Heart left ventricle (tissue), 16 donors: ENCODE results near the gene CC2D1B. TPM values are rescaled to one million over a fixed set of nuclear protein-coding genes. Genes with fewer than 3 reads are reported as not detected.

Source experiments
- ATAC-seq, 4 donors: fragments of 200-7000 bp; cut with Tn5 transposase; one replicate each; pipeline ENCODE4 v1.9.1; 2020 to 2022; ENCODE audit warnings: moderate library complexity in 4 of 4, mild to moderate bottlenecking in 3 of 4, moderate number of reproducible peaks in 1 of 4
- DNase-seq, 5 donors: peaks; one replicate each; pipeline ENCODE4 v3.0.0-alpha.2; 2020
- H3K27ac ChIP-seq, 12 donors: fragments of 200-600 bp; sonication (generic) in 4 of 12; one replicate each; pipeline versions ENCODE4 v1.5.0 to v1.8.0; 2016 to 2022; ENCODE audit warnings: mild to moderate bottlenecking in 2 of 12
- H3K27me3 ChIP-seq, 9 donors: fragments of 200-600 bp; sonication (generic) in 2 of 9; one replicate each; pipeline versions ENCODE4 v1.5.1 to v1.8.0; 2016 to 2022; ENCODE audit warnings: mild to moderate bottlenecking in 3 of 9
- H3K36me3 ChIP-seq, 9 donors: fragments of 200-600 bp; sonication (generic) in 2 of 9; one replicate each; pipeline versions ENCODE4 v1.5.0 to v1.8.0; 2018 to 2022; ENCODE audit warnings: mild to moderate bottlenecking in 2 of 9
- H3K4me1 ChIP-seq, 12 donors: fragments of 200-600 bp; sonication (generic) in 4 of 12; one replicate each; pipeline versions ENCODE4 v1.5.0 to v1.8.0; 2016 to 2022; ENCODE audit warnings: mild to moderate bottlenecking in 3 of 12
- H3K4me3 ChIP-seq, 12 donors: fragments of 200-600 bp; sonication (generic) in 4 of 12; one replicate each; pipeline versions ENCODE4 v1.5.0 to v1.8.0; 2017 to 2022; ENCODE audit warnings: mild to moderate bottlenecking in 9 of 12, moderate library complexity in 4 of 12
- H3K9me3 ChIP-seq, 12 donors: fragments of 200-600 bp; sonication (generic) in 4 of 12; one replicate each; pipeline versions ENCODE4 v1.5.0 to v1.8.0; 2016 to 2022; ENCODE audit warnings: mild to moderate bottlenecking in 1 of 12
- POLR2A ChIP-seq, 2 donors: fragments of 450-650 bp; IDR thresholded peaks; one replicate each; pipeline ENCODE4 v1.6.1; 2017; ENCODE audit warnings: antibody characterized with exemption in 2 of 2, mild to moderate bottlenecking in 2 of 2, moderate library complexity in 2 of 2
- WGBS, 4 donors: extraction: QIAGEN DNeasy Blood & Tissue Kit in 2 of 4; methylation state at CpG; one replicate each; pipeline versions ENCODE4 v1.1.5 to v1.1.7; 2013 to 2018; 5-methylcytosine and 5-hydroxymethylcytosine counted together
- intact Hi-C, 10 donors: fragments of 100-400 bp; cut with DNase I; formaldehyde crosslinking; loops; one replicate each; pipeline versions ENCODE4 v1.11.1 to v1.14.2; 2022
- polyA plus RNA-seq, 2 donors: library from polyadenylated mRNA; stranded (reverse); fragments of 200-250 nt; gene quantifications; one replicate each; pipeline ENCODE4 v1.2.3, GENCODE V29; 2013
- total RNA-seq, 9 donors: library from RNA; depleted of rRNA in 2 of 9; stranded (reverse); fragments of >200 nt in 2 of 9; fragmentation: NEBNext Ultra II Directional in 3 of 9; extraction: Animal tissue kit (Norgen Biotek cat#: 25700) in 3 of 9; gene quantifications; one replicate each; pipeline versions ENCODE4 v1.1.0 to v1.2.4, GENCODE V29; 2016 to 2023
- TF ChIP-seq, protein P1 (sequence below), 12 donors: fragments of 200-600 bp; sonication (generic) in 4 of 12; IDR thresholded peaks; one replicate each; pipeline versions ENCODE4 v1.5.0 to v1.8.0; 2018 to 2022; ENCODE audit warnings: antibody characterized with exemption in 12 of 12, mild to moderate bottlenecking in 5 of 12
- donor health status: ischemic (EF 13 %, LVEDD 7.1; RV severe dilation, severe dysfunction).
- donor health status: healthy with polysubstance abuse.
- donor health status: DM: no; HTN: yes; CAD: no.
- donor health status: DM: no; HTN: no; CAD: no.
- donor health status: ischemic (EF 25% LVEDD 6.9; RV normal size, moderate dysfunction).
- donor health status: ischemic (EF 25% LVEDD 5.7; RV mildly dilated, moderate dysfunction).
- donor health status: healthy.
- donor health status: DM: yes; HTN: yes; CAD: no.
- donor health status: ischemic (EF 35%, LVEDD 5.7; RV mildly dilated, moderate dysfunction).
- donor health status: nonischemic (EF 11% LVEDD 7.7; RV severe dilation, severe dysfunction).
- donor health status: DM: yes; HTN: yes; CAD: no.
- donor health status: PGD.
- donor health status: ischemic (EF 29% LVEDD 5.4; RV normal size, mild dysfunction).
- donor health status: nonischemic (EF 23%, LVEDD 6.1; RV moderate dilation, normal function).

The CC2D1B gene
- total and polyA plus RNA-seq, 11 donors, result 12.3 to 25.9 (median 16.7) TPM

DNA sequence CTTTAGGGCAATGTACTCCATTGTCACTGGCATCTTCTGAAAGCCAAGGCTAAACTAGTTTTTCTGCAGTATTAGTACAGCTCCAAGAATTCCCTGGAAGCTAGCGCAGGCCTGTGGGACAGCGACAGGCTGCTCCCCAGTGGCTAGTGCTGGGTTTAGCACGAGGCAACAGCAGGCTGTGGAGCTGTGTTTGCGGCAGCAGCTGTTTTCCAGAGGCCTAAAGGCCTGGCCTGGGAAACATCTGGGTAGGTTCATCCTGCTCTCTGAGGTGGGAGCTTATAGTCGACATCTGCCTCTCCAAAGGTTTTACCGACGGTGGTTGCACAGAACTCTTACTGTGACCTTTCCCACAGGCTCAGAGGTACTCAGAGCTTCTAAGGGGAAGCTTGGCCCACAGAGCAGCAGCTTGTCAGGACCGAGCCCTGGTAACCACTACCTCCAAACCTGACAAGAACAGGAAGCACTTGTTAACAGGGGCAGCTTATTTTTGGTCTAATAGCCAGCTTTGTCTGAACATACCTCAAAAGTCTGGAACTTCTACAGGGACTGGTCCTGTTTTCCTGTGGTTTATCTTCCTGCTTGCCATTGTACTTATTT, 17.2 kb downstream of the CC2D1B start:
- 41 to 54% (median 50%) methylated on average over 8 of the region's 8 CpGs for WGBS, 4 donors
- Histone ChIP-seq H3K27me3 (no peaks in the 10 kb centered on the region), H3K4me1 (peaks cover 0 to 5% (median 0%) of the 10 kb centered on the region in 12 donors), H3K27ac (no peak overlapping the region), H3K36me3 (peaks cover 0 to 72% (median 34%) of the 10 kb centered on the region in 9 donors), H3K9me3 (no peaks in the 10 kb centered on the region), H3K4me3 (no peak overlapping the region)
- intact Hi-C loops, result loop anchor here in 1 of 10 donors (5.0 kb wide), 1 partner anchor 222 kb away; no protein-coding TSS in a partner anchor
- DNase-seq, result peak in 1 of 5 donors; percentile 47
- ATAC-seq, result peak; percentile 54 to 75 (median 72)
- TF ChIP-seq, protein P1, sequence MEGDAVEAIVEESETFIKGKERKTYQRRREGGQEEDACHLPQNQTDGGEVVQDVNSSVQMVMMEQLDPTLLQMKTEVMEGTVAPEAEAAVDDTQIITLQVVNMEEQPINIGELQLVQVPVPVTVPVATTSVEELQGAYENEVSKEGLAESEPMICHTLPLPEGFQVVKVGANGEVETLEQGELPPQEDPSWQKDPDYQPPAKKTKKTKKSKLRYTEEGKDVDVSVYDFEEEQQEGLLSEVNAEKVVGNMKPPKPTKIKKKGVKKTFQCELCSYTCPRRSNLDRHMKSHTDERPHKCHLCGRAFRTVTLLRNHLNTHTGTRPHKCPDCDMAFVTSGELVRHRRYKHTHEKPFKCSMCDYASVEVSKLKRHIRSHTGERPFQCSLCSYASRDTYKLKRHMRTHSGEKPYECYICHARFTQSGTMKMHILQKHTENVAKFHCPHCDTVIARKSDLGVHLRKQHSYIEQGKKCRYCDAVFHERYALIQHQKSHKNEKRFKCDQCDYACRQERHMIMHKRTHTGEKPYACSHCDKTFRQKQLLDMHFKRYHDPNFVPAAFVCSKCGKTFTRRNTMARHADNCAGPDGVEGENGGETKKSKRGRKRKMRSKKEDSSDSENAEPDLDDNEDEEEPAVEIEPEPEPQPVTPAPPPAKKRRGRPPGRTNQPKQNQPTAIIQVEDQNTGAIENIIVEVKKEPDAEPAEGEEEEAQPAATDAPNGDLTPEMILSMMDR (IDR thresholded peaks at IDR 0.05), result peak in 8 of 12 donors; percentile 5 to 39 (median 21)
- no peak for TF ChIP-seq POLR2A (IDR thresholded peaks at IDR 0.05)

DNA sequence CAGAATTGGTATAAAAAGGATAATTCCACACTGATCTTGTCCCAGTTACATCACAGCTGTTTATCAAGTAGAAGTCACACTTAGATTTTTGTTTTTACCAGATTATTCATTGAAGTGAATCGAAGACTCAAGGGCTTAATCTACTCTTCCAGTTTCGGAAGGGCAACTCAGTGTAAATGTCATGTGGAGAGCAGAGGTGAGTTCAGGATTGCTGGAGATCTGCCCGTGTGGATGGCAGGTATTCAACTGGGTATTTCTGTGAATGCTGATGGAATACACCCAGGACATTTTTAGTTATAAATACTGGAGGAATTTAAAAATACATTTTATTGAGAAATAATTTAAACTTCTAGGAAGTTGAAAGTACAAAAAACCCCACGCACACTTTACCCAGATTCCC, 19.4 kb downstream of the CC2D1B start:
- no peaks in the 10 kb centered on the region for H3K27me3 ChIP-seq
- H3K9me3 ChIP-seq, result no peaks in the 10 kb centered on the region
- DNase-seq (no peak), ATAC-seq (no peak)
- peaks cover 0 to 53% (median 12%) of the 10 kb centered on the region in 9 donors for H3K36me3 ChIP-seq
- intact Hi-C loops, result loop anchor here in 1 of 10 donors (5.0 kb wide), 1 partner anchor 219 kb away; no protein-coding TSS in a partner anchor
- H3K27ac ChIP-seq, result no peak overlapping the region
- no peak overlapping the region for H3K4me3 ChIP-seq
- 66 to 85% (median 75%) methylated on average over 4 of the region's 4 CpGs for WGBS, 4 donors
- TF ChIP-seq POLR2A (IDR thresholded peaks at IDR 0.05), result no peak
- TF ChIP-seq, protein P1 (IDR thresholded peaks at IDR 0.05), result no peak
- peaks cover 0 to 5% (median 0%) of the 10 kb centered on the region in 12 donors for H3K4me1 ChIP-seq

DNA sequence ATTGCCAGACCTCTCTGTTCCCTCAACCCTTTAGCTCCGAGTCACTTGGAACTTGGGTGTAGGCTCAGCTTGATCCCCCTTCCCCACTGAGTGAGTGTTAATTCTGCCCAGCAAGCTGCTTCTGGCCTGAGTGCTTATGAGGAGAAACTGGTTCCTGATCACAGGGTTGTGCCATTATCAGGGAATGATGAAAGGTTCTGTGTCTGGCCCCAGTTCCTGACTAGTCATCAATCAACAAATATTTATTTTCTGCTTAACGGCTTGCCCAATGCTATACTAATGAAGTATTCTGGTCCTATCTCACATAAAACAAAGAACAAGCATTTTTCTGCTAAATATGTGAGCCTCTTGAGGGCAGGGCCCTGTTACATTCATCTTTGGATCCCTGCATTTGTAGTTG, 20.8 kb downstream of the CC2D1B start:
- Histone ChIP-seq H3K4me3 (no peak overlapping the region), H3K9me3 (no peaks in the 10 kb centered on the region), H3K36me3 (peaks cover 0 to 51% (median 6%) of the 10 kb centered on the region in 9 donors), H3K27me3 (no peaks in the 10 kb centered on the region), H3K4me1 (peaks cover 0 to 5% (median 0%) of the 10 kb centered on the region in 12 donors), H3K27ac (no peak overlapping the region)
- DNase-seq (no peak), ATAC-seq (no peak)
- 85 to 96% (median 88%) methylated on average over 2 of the region's 2 CpGs for WGBS, 4 donors
- no peak for TF ChIP-seq POLR2A (IDR thresholded peaks at IDR 0.05)
- TF ChIP-seq, protein P1 (IDR thresholded peaks at IDR 0.05), result no peak
- intact Hi-C loops, result loop anchor here in 1 of 10 donors (5.0 kb wide), 1 partner anchor 218 kb away; no protein-coding TSS in a partner anchor

DNA sequence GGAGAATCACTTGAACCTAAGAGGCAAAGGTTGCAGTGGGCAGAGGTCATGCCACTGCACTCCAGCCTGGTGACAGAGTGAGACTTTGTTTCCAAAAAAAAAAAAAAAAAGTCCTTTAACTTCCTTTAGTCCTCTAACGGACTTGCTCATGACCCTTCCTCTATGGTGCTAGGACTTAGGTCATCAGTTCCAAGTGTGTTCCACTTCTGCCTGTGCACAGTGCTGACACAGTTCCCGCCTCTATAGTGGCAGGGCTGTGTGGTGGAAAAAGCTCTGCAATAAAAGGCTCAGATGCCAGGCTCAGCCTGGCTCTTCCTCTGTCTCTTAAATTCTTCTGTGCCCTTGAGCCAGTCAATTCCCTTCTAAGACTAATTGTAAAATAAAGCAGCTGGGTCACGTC, 22.0 kb downstream of the CC2D1B start:
- DNase-seq (no peak), ATAC-seq (no peak)
- H3K4me1 ChIP-seq, result peaks cover 0 to 5% (median 0%) of the 10 kb centered on the region in 12 donors
- no peak for TF ChIP-seq POLR2A (IDR thresholded peaks at IDR 0.05)
- H3K36me3 ChIP-seq, result peaks cover 0 to 56% (median 14%) of the 10 kb centered on the region in 9 donors
- 78 to 93% (median 87%) methylated on average over 3 of the region's 3 CpGs for WGBS, 4 donors
- H3K4me3 ChIP-seq, result no peak overlapping the region
- no peaks in the 10 kb centered on the region for H3K9me3 ChIP-seq
- intact Hi-C loops, result no loop called here
- H3K27ac ChIP-seq, result no peak overlapping the region
- no peaks in the 10 kb centered on the region for H3K27me3 ChIP-seq
